Lower lobe of right lung (tissue), 2 donors: ENCODE measurements around the gene NPHS2. TPM values are rescaled to one million over a fixed set of nuclear protein-coding genes. Genes with fewer than 3 reads are reported as not detected.

Experiments used
- ATAC-seq, 2 donors: fragments of 200-7000 bp; cut with Tn5 transposase; one replicate each; pipeline ENCODE4 v1.9.1; 2020 to 2022; ENCODE audit warnings: mild to moderate bottlenecking in 2 of 2, moderate library complexity in 2 of 2
- DNase-seq: peaks from one replicate; pipeline ENCODE4 v3.0.0-alpha.2; 2020
- H3K27ac ChIP-seq: fragments of 200-600 bp; one replicate; pipeline ENCODE4 v1.8.0; 2022
- H3K27me3 ChIP-seq: fragments of 200-600 bp; one replicate; pipeline ENCODE4 v1.8.0; 2022; ENCODE audit warnings: low read depth
- H3K36me3 ChIP-seq: fragments of 200-600 bp; one replicate; pipeline ENCODE4 v1.8.0; 2022; ENCODE audit warnings: mild to moderate bottlenecking
- H3K4me1 ChIP-seq: fragments of 200-600 bp; one replicate; pipeline ENCODE4 v1.8.0; 2022
- H3K4me3 ChIP-seq: fragments of 200-600 bp; one replicate; pipeline ENCODE4 v1.8.0; 2022; ENCODE audit warnings: mild to moderate bottlenecking
- H3K9me3 ChIP-seq: fragments of 200-600 bp; one replicate; pipeline ENCODE4 v1.8.0; 2022
- intact Hi-C: fragments of 100-400 bp; cut with DNase I; formaldehyde crosslinking; loops from one replicate; pipeline ENCODE4 v1.11.0; 2022
- total RNA-seq: library from RNA; stranded (reverse); fragmentation: NEBNext Ultra II Directional; extraction: Animal tissue kit (Norgen Biotek cat#: 25700); gene quantifications from one replicate; pipeline ENCODE4 v1.2.1, GENCODE V29; 2021
- TF ChIP-seq, protein P1 (sequence below): fragments of 200-600 bp; IDR thresholded peaks from one replicate; pipeline ENCODE4 v1.8.0; 2022; ENCODE audit warnings: antibody characterized with exemption, mild to moderate bottlenecking
- donor health status: DM: no; HTN: yes; CAD: no; lungs with severe emphysema.

Gene NPHS2
- total RNA-seq, 1 donor from 2014 or later = not detected

GRCh38 chr1:179554427-179554826 is 21.3 kb downstream of the NPHS2 start:
- Histone ChIP-seq H3K9me3 (no peaks in the 10 kb centered on the region), H3K4me3 (no peak overlapping the region), H3K4me1 (no peaks in the 10 kb centered on the region), H3K27ac (no peak overlapping the region), H3K36me3 (no peaks in the 10 kb centered on the region), H3K27me3 (no peaks in the 10 kb centered on the region)
- no peak for ATAC-seq
- no peak for DNase-seq
- TF ChIP-seq, protein P1, sequence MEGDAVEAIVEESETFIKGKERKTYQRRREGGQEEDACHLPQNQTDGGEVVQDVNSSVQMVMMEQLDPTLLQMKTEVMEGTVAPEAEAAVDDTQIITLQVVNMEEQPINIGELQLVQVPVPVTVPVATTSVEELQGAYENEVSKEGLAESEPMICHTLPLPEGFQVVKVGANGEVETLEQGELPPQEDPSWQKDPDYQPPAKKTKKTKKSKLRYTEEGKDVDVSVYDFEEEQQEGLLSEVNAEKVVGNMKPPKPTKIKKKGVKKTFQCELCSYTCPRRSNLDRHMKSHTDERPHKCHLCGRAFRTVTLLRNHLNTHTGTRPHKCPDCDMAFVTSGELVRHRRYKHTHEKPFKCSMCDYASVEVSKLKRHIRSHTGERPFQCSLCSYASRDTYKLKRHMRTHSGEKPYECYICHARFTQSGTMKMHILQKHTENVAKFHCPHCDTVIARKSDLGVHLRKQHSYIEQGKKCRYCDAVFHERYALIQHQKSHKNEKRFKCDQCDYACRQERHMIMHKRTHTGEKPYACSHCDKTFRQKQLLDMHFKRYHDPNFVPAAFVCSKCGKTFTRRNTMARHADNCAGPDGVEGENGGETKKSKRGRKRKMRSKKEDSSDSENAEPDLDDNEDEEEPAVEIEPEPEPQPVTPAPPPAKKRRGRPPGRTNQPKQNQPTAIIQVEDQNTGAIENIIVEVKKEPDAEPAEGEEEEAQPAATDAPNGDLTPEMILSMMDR = no peak
- intact Hi-C loops = no loop called here

- no peak for DNase-seq
- TF ChIP-seq, protein P1 = no peak
- ATAC-seq = no peak
- Histone ChIP-seq H3K27me3 (no peaks in the 10 kb centered on the region), H3K4me3 (no peak overlapping the region), H3K4me1 (no peaks in the 10 kb centered on the region), H3K36me3 (no peaks in the 10 kb centered on the region), H3K27ac (no peak overlapping the region), H3K9me3 (no peaks in the 10 kb centered on the region)
- intact Hi-C loops = no loop called here
These were observed 24.7 kb downstream of the NPHS2 start for GRCh38 chr1:179550746-179551682.

DNA sequence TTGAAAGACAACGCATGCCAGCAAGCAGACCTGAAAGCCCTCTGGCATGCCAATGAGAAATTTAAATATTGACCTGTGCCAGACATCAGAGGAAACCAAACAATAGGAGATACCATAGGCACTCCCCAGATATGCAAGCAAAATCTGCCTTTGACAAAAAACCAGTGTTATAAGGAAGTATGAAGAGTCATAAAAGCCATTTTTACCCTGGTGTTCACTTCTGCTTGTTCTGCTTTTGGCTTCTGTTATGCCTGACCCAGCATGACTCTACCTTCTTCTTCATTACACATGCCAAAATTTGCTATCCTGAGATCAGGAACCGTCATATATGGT is 26.4 kb downstream of the NPHS2 start:
- Histone ChIP-seq H3K27me3 (no peaks in the 10 kb centered on the region), H3K27ac (no peak overlapping the region), H3K4me1 (no peaks in the 10 kb centered on the region), H3K4me3 (no peak overlapping the region), H3K36me3 (no peaks in the 10 kb centered on the region), H3K9me3 (no peaks in the 10 kb centered on the region)
- intact Hi-C loops = no loop called here
- TF ChIP-seq, protein P1 = no peak
- ATAC-seq (no peak), DNase-seq (no peak)

GRCh38 chr1:179548666-179549367 is 26.9 kb downstream of the NPHS2 start:
- DNase-seq = no peak
- ATAC-seq = no peak
- no peak overlapping the region for H3K4me3 ChIP-seq
- TF ChIP-seq, protein P1 = no peak
- H3K9me3 ChIP-seq = no peaks in the 10 kb centered on the region
- no peaks in the 10 kb centered on the region for H3K27me3 ChIP-seq
- no peaks in the 10 kb centered on the region for H3K4me1 ChIP-seq
- intact Hi-C loops = no loop called here
- H3K36me3 ChIP-seq = no peaks in the 10 kb centered on the region
- no peak overlapping the region for H3K27ac ChIP-seq

DNA sequence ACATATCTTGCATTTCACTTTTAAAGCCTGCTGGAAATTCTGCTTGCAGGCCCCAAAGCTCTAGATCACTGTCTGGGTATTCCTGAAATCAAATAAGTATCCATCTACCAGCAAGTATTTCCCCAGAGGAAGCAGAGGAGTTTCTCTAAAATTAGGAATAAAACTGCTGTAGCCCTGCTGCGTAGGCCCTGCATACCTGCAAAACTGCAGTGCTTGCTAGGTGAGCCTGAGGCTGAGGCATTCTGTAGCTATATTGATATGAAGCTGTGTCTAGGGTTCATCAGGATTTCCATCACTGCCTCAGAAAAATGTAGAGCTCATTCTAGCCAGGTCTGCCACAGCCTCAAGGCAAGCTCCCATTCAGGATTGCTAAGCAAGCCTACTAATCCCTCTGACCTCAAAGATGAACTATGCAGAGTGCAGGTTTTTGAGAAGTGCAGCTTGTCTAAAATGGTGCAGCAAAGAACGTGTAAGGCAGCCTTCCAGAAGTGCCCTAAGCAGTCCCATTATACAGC is 28.7 kb downstream of the NPHS2 start:
- Histone ChIP-seq H3K27ac (no peak overlapping the region), H3K4me3 (no peak overlapping the region), H3K27me3 (no peaks in the 10 kb centered on the region), H3K4me1 (no peaks in the 10 kb centered on the region), H3K9me3 (no peaks in the 10 kb centered on the region), H3K36me3 (no peaks in the 10 kb centered on the region)
- DNase-seq (no peak), ATAC-seq (no peak)
- intact Hi-C loops = no loop called here
- TF ChIP-seq, protein P1 = no peak
